SK-N-SH (cell line): ENCODE data around the gene LYSMD3. TPM values are rescaled to one million over a fixed set of nuclear protein-coding genes. Genes with fewer than 3 reads are reported as not detected.

Experiments
- CTCF ChIA-PET: fragments of 300-600, 350-600 bp; formaldehyde crosslinking; extraction: SDS; loops from one replicate; lab custom pipeline; 2021; lab: Yijun Ruan, JAX
- POLR2A ChIA-PET: fragments of 350-600 bp; sonication (Branson Sonifier 250); formaldehyde crosslinking; extraction: SDS; loops from one replicate; lab custom pipeline; 2020; ENCODE audit warnings: antibody characterized with exemption, inconsistent platforms; lab: Yijun Ruan, JAX
- DNase-seq: peaks from one replicate; pipeline ENCODE4 v3.0.0; 2012
- H2AFZ ChIP-seq: fragments of 200-600 bp; sonication (generic); 2 replicates; pipeline ENCODE4 v1.8.1; 2016; ENCODE audit warnings: antibody characterized with exemption, mild to moderate bottlenecking, low read depth
- H3F3A ChIP-seq: fragments of 200-600 bp; sonication (generic); replicated peaks from 2 replicates; pipeline ENCODE3; 2016; ENCODE audit warnings: antibody characterized with exemption, mild to moderate bottlenecking; ENCODE audit not compliant: insufficient read depth
- H3K27ac ChIP-seq, 2 experiments: fragments of 200-500 bp in 1 of 2; fragments of 200-600 bp in 1 of 2; sonication (Bioruptor generic) in 1 of 2; sonication (generic), shearing (Covaris generic) in 1 of 2; 2 replicates each; pipeline versions ENCODE4 v1.5.1 to v1.6.1; 2014 to 2016; ENCODE audit warnings: low read depth in 2 of 2, inconsistent platforms in 1 of 2, low read length in 1 of 2, mild to moderate bottlenecking in 1 of 2, mixed read lengths in 1 of 2
- H3K27me3 ChIP-seq: fragments of 200-600 bp; sonication (generic), shearing (Covaris generic); 2 replicates; pipeline ENCODE4 v1.6.1; 2016; ENCODE audit warnings: mixed run types; ENCODE audit not compliant: insufficient read depth
- H3K36me3 ChIP-seq, 2 experiments: fragments of 200-500 bp in 1 of 2; fragments of 200-600 bp in 1 of 2; sonication (Bioruptor generic) in 1 of 2; sonication (generic) in 1 of 2; replicated peaks in 1 of 2; 2 replicates each; pipeline versions ENCODE3 to v1.5.1; 2014 to 2016; ENCODE audit warnings: low read length in 1 of 2, mild to moderate bottlenecking in 1 of 2; ENCODE audit not compliant: insufficient read depth in 2 of 2, control insufficient read depth in 1 of 2
- H3K4me1 ChIP-seq, 2 experiments: fragments of 200-500 bp in 1 of 2; fragments of 200-600 bp in 1 of 2; sonication (Bioruptor generic) in 1 of 2; sonication (generic), shearing (Covaris generic) in 1 of 2; 2 replicates each; pipeline versions ENCODE4 v1.5.1 to v1.6.1; 2014 to 2016; ENCODE audit warnings: low read depth in 1 of 2, low read length in 1 of 2, mixed run types in 1 of 2; ENCODE audit not compliant: insufficient read depth in 2 of 2, control insufficient read depth in 1 of 2
- H3K4me2 ChIP-seq: fragments of 200-600 bp; sonication (generic), shearing (Covaris generic); 2 replicates; pipeline ENCODE4 v1.6.1; 2017; ENCODE audit warnings: mixed run types
- H3K4me3 ChIP-seq, 2 experiments: fragments of 200-500 bp in 1 of 2; fragments of 200-600 bp in 1 of 2; sonication (Bioruptor generic) in 1 of 2; sonication (generic), shearing (Covaris generic) in 1 of 2; 2 replicates each; pipeline versions ENCODE4 v1.5.1 to v1.8.1; 2014 to 2016; ENCODE audit warnings: low read depth in 2 of 2, inconsistent platforms in 1 of 2, low read length in 1 of 2, mild to moderate bottlenecking in 1 of 2, mixed read lengths in 1 of 2, moderate library complexity in 1 of 2
- H3K79me2 ChIP-seq: fragments of 200-600 bp; sonication (generic); 2 replicates; pipeline ENCODE4 v1.8.1; 2017; ENCODE audit warnings: mild to moderate bottlenecking; ENCODE audit not compliant: insufficient read depth
- H3K9ac ChIP-seq: fragments of 200-600 bp; sonication (generic); 2 replicates; pipeline ENCODE4 v1.6.1; 2017; ENCODE audit warnings: mixed run types
- H3K9me2 ChIP-seq: fragments of 200-600 bp; sonication (generic); 2 replicates; pipeline ENCODE4 v1.6.1; 2017; ENCODE audit warnings: mixed run types
- H3K9me3 ChIP-seq: fragments of 200-600 bp; sonication (generic); 2 replicates; pipeline ENCODE4 v1.6.1; 2017; ENCODE audit warnings: mixed run types, mild to moderate bottlenecking, moderate library complexity
- H4K20me1 ChIP-seq: fragments of 200-600 bp; sonication (generic); 2 replicates; pipeline ENCODE4 v1.6.1; 2017; ENCODE audit warnings: mild to moderate bottlenecking, mixed run types; ENCODE audit not compliant: insufficient read depth
- EP300 ChIP-seq, 2 experiments: IDR thresholded peaks; 2 replicates each; pipeline versions ENCODE4 v1.4.0 to v1.6.1; 2012; ENCODE audit warnings: borderline replicate concordance in 1 of 2, low read depth in 1 of 2, low read length in 1 of 2
- FOSL2 ChIP-seq: IDR thresholded peaks from 2 replicates; pipeline ENCODE4 v1.4.0; 2012; ENCODE audit warnings: low read depth, mild to moderate bottlenecking, moderate library complexity, borderline replicate concordance
- JUND ChIP-seq: IDR thresholded peaks from 2 replicates; pipeline ENCODE4 v1.4.0; 2012
- MEF2A ChIP-seq: IDR thresholded peaks from 2 replicates; pipeline ENCODE4 v1.4.0; 2012; ENCODE audit warnings: low read depth, borderline replicate concordance
- NFIC ChIP-seq: IDR thresholded peaks from 2 replicates; pipeline ENCODE4 v1.4.0; 2012; ENCODE audit warnings: borderline replicate concordance
- RFX5 ChIP-seq: IDR thresholded peaks from 2 replicates; pipeline ENCODE4 v1.6.1; 2012; ENCODE audit warnings: mild to moderate bottlenecking, improper control_type of control experiment, low read length
- RXRA ChIP-seq: IDR thresholded peaks from 2 replicates; pipeline ENCODE4 v1.4.0; 2012; ENCODE audit warnings: low read depth, mild to moderate bottlenecking, borderline replicate concordance
- SMC3 ChIP-seq: IDR thresholded peaks from 2 replicates; pipeline ENCODE4 v1.6.1; 2012; ENCODE audit warnings: low read depth, low read length, improper control_type of control experiment
- TCF12 ChIP-seq: IDR thresholded peaks from 2 replicates; pipeline ENCODE4 v1.4.0; 2012
- WGBS: methylation state at CpG from one replicate; pipeline ENCODE4 v1.1.6; 2017; ENCODE audit warnings: low lambda C conversion rate; 5-methylcytosine and 5-hydroxymethylcytosine counted together
- polyA plus RNA-seq, 3 experiments: library from polyadenylated mRNA; depleted of rRNA; stranded (reverse); fragments of >200 nt; gene quantifications; 2 replicates each; pipeline ENCODE4 v1.2.3, GENCODE V29; 2012
- TF ChIP-seq, protein P1 (sequence below): IDR thresholded peaks from 2 replicates; pipeline ENCODE4; 2012
- TF ChIP-seq, protein P2 (sequence below): IDR thresholded peaks from 2 replicates; pipeline ENCODE4 v1.4.0; 2012; ENCODE audit warnings: low read depth
- TF ChIP-seq, protein P3 (sequence below): IDR thresholded peaks from 2 replicates; pipeline ENCODE4 v1.6.1; 2012; ENCODE audit warnings: mild to moderate bottlenecking, low read depth, low read length, moderate library complexity
- TF ChIP-seq, protein P4 (sequence below): fragments of 150-350 bp; IDR thresholded peaks from 2 replicates; pipeline ENCODE4 v1.6.1; 2017; ENCODE audit warnings: antibody characterized with exemption, low read length, low read depth, borderline replicate concordance

Gene LYSMD3
- polyA plus RNA-seq, 1 of the 3 experiments (the other 2 are of a cell fraction): 6.7 TPM

DNA sequence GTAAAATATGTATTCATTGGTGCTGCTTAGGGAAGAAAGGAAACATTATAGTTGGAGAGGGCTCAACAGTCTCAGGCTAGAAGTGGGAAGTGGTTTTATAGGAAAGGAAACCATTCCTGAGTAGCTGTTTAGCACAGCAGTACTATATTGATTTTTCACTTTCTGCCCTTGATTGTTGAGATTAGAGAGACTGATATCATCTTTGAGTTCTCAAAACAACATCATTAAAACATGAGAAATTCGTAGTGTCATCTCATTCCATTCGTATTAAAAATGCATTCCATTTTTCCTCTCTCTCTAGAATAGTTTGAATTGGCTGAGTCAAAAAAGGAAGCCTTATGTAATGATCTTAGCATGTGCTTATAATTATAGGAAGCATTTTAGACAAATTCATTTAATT lies 40.6 kb downstream of the LYSMD3 start:
- CTCF ChIA-PET: no interaction called here
- H3F3A ChIP-seq: peaks cover 11% of the 10 kb centered on the region
- H3K27ac ChIP-seq: peak overlapping the region; percentile 45 to 72; a peak in 3 of 4 replicates
- H3K27me3 ChIP-seq: no peaks in the 10 kb centered on the region
- no peak overlapping the region for H3K4me3 ChIP-seq
- H2AFZ ChIP-seq: no peak overlapping the region; the same call in 1 of the 2 replicates
- TF ChIP-seq TCF12 (peak; percentile 77), FOSL2 (peak; percentile 34; the same call in 1 of the 2 replicates), SMC3 (no peak), RXRA (peak; percentile 36; the same call in 1 of the 2 replicates), RFX5 (no peak), EP300 (IDR thresholded peaks at IDR 0.05; ENCODE audit: borderline replicate concordance in 1 of 2, low read depth in 1 of 2, low read length in 1 of 2) (peak in 1 of 2 experiments; percentile 47; a peak in 1 of 4 replicates), NFIC (peak; percentile 39; the same call in 1 of the 2 replicates), MEF2A (0 out of 2 replicates have a peak, but pooled peaks have one; percentile 48), JUND (peak; percentile 61; the same call in 1 of the 2 replicates)
- TF ChIP-seq, protein P1, sequence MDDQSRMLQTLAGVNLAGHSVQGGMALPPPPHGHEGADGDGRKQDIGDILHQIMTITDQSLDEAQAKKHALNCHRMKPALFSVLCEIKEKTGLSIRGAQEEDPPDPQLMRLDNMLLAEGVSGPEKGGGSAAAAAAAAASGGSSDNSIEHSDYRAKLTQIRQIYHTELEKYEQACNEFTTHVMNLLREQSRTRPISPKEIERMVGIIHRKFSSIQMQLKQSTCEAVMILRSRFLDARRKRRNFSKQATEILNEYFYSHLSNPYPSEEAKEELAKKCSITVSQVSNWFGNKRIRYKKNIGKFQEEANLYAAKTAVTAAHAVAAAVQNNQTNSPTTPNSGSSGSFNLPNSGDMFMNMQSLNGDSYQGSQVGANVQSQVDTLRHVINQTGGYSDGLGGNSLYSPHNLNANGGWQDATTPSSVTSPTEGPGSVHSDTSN: peak; percentile 70
- TF ChIP-seq, protein P2, sequence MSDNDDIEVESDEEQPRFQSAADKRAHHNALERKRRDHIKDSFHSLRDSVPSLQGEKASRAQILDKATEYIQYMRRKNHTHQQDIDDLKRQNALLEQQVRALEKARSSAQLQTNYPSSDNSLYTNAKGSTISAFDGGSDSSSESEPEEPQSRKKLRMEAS: no peak
- TF ChIP-seq, protein P3, sequence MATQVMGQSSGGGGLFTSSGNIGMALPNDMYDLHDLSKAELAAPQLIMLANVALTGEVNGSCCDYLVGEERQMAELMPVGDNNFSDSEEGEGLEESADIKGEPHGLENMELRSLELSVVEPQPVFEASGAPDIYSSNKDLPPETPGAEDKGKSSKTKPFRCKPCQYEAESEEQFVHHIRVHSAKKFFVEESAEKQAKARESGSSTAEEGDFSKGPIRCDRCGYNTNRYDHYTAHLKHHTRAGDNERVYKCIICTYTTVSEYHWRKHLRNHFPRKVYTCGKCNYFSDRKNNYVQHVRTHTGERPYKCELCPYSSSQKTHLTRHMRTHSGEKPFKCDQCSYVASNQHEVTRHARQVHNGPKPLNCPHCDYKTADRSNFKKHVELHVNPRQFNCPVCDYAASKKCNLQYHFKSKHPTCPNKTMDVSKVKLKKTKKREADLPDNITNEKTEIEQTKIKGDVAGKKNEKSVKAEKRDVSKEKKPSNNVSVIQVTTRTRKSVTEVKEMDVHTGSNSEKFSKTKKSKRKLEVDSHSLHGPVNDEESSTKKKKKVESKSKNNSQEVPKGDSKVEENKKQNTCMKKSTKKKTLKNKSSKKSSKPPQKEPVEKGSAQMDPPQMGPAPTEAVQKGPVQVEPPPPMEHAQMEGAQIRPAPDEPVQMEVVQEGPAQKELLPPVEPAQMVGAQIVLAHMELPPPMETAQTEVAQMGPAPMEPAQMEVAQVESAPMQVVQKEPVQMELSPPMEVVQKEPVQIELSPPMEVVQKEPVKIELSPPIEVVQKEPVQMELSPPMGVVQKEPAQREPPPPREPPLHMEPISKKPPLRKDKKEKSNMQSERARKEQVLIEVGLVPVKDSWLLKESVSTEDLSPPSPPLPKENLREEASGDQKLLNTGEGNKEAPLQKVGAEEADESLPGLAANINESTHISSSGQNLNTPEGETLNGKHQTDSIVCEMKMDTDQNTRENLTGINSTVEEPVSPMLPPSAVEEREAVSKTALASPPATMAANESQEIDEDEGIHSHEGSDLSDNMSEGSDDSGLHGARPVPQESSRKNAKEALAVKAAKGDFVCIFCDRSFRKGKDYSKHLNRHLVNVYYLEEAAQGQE: no peak
- TF ChIP-seq, protein P4, sequence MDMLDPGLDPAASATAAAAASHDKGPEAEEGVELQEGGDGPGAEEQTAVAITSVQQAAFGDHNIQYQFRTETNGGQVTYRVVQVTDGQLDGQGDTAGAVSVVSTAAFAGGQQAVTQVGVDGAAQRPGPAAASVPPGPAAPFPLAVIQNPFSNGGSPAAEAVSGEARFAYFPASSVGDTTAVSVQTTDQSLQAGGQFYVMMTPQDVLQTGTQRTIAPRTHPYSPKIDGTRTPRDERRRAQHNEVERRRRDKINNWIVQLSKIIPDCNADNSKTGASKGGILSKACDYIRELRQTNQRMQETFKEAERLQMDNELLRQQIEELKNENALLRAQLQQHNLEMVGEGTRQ: no peak
- TF ChIP-seq, all 33 proteins: peak for 8
- POLR2A ChIA-PET: no interaction called here
- Histone ChIP-seq H3K4me2 (peak overlapping the region; percentile 17; the same call in 1 of the 2 replicates), H3K9me3 (no peaks in the 10 kb centered on the region), H3K4me1 (peaks cover 0 to 12% of the 10 kb centered on the region in 2 experiments; a peak in 2 of 4 replicates), H3K36me3 (no peaks in the 10 kb centered on the region), H3K9ac (0 out of 2 replicates have a peak overlapping the region, but pooled peaks have one; percentile 15), H3K79me2 (no peaks in the 10 kb centered on the region), H3K9me2 (no peaks in the 10 kb centered on the region), H4K20me1 (no peaks in the 10 kb centered on the region)
- DNase-seq: no peak
- WGBS: 13% methylated on average over 2 of the region's 2 CpGs
